ENCODE data around the gene POLR3G. TPM values are rescaled to one million over a fixed set of nuclear protein-coding genes. Genes with fewer than 3 reads are reported as not detected.

Gene POLR3G
- total and polyA plus RNA-seq, 2 of the 13 experiments (the other 11 are each of a cell fraction or from before 2014, with no cell fraction given) = 1.2 to 7.3 TPM

- TF ChIP-seq PAX8 (CRISPR knock-in tag; IDR thresholded peaks at IDR 0.05; ENCODE audit: borderline replicate concordance) (no peak; the same call in 1 of the 2 replicates), ZBTB40 (IDR thresholded peaks at IDR 0.05) (no peak), ZBTB40 (CRISPR knock-in tag; IDR thresholded peaks at IDR 0.05) (peak; percentile 84), ZMYM2 (CRISPR knock-in tag; IDR thresholded peaks at IDR 0.05) (peak; percentile 45; the same call in 1 of the 2 replicates), TFDP2 (CRISPR knock-in tag; IDR thresholded peaks at IDR 0.05) (peak; percentile 32; the same call in 1 of the 2 replicates), RXRA (CRISPR knock-in tag; IDR thresholded peaks at IDR 0.05) (peak; percentile 29; the same call in 1 of the 2 replicates), ZNF619 (CRISPR knock-in tag; IDR thresholded peaks at IDR 0.05) (0 out of 2 replicates have a peak, but pooled peaks have one; percentile 20), GATAD2A (CRISPR knock-in tag; IDR thresholded peaks at IDR 0.05) (no peak), GPN1 (CRISPR knock-in tag; IDR thresholded peaks at IDR 0.05; ENCODE audit: borderline replicate concordance) (peak; percentile 68), SATB2 (CRISPR knock-in tag; IDR thresholded peaks at IDR 0.05) (peak; percentile 59; the same call in 1 of the 2 replicates), E2F2 (CRISPR knock-in tag; IDR thresholded peaks at IDR 0.05; ENCODE audit: borderline replicate concordance) (peak; percentile 58; the same call in 1 of the 2 replicates), ZBTB21 (CRISPR knock-in tag; IDR thresholded peaks at IDR 0.05) (no peak), IRF2 (CRISPR knock-in tag; IDR thresholded peaks at IDR 0.05) (peak; percentile 6; the same call in 1 of the 2 replicates), ZNF75D (CRISPR knock-in tag; IDR thresholded peaks at IDR 0.05; ENCODE audit: borderline replicate concordance) (peak; percentile 73; the same call in 1 of the 2 replicates), ZNF709 (CRISPR knock-in tag; IDR thresholded peaks at IDR 0.05) (peak; percentile 67; the same call in 1 of the 2 replicates), BATF2 (CRISPR knock-in tag; IDR thresholded peaks at IDR 0.05) (peak; percentile 71; the same call in 1 of the 2 replicates), ZNF138 (CRISPR knock-in tag; IDR thresholded peaks at IDR 0.05; ENCODE audit: low read depth) (0 out of 2 replicates have a peak, but pooled peaks have one; percentile 73)
Observed at GRCh38 chr5:90473396-90474234, 1.0 kb upstream of the POLR3G start (continued).

Data from HepG2 (cell line).